Measurements from ENCODE around the gene BRD3OS.

Gene BRD3OS

GRCh38 chr9:133991214-133991921, 33.9 kb upstream of the BRD3OS start:
- TF ChIP-seq RAD21 (IDR thresholded peaks at IDR 0.05; ENCODE audit: low read depth) (no peak), FOXM1 (IDR thresholded peaks at IDR 0.05; ENCODE audit: borderline replicate concordance, low read depth) (no peak), EP300 (IDR thresholded peaks at IDR 0.05; ENCODE audit: borderline replicate concordance) (no peak), EGR1 (IDR thresholded peaks at IDR 0.05) (no peak), TEAD4 (IDR thresholded peaks at IDR 0.05) (no peak), REST (IDR thresholded peaks at IDR 0.05; ENCODE audit: low read depth) (no peak), NFIC (IDR thresholded peaks at IDR 0.05) (no peak), USF1 (IDR thresholded peaks at IDR 0.05) (no peak), CREB1 (IDR thresholded peaks at IDR 0.05; ENCODE audit: low read depth) (no peak)

DNA sequence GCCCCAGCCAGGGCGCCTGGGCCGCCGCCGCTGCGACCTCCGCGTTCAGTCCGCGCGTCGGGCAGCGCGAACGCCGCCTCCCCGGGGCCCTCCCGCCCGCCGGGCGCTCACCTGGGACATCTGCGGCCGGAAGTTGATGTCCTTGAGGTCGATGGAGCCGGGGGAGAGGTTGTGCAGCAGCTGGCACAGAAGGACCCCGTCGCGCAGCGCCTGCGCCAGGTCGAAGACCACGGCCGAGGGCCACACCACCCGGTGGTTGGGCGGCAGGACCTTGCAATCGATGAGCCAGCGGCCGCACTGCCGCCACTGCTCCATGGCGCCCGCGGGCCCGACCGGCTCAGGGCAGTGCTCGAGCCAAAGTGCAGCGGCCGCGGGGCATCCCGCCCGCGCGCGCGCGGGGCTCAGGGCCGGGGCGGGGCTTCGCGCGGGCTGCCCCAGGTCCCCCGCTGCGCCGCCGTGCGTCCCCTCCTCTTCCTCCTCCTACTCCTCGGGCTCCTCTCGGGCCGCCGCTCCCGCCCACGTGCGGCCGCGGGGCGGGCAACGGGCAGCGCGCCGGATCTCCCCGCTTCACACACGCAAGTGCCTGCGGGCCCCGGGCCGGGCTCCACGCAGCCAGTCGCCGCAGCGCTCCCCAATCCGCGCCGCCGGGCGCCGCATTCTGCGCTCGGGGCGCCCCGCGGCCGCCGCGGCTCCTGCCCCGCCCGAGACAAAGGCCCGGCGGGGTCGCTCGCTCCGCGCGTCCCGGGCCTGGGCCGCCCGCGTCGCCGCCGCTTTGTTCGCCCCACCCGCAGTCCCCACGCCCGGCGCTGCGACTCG, 33.1 kb upstream of the BRD3OS start, which contains the start of gene VAV2:
VAV2 (minus strand) TSS at position 361 of the 816 bp plus-strand sequence; CDS start at position 315, 46 bp downstream.
- TF ChIP-seq NFIC (IDR thresholded peaks at IDR 0.05) (no peak), TAF1 (IDR thresholded peaks at IDR 0.05; ENCODE audit: low read depth) (no peak), EGR1 (IDR thresholded peaks at IDR 0.05) (peak; percentile 86), ZBTB7A (IDR thresholded peaks at IDR 0.05; ENCODE audit: low read depth) (0 out of 2 replicates have a peak, but pooled peaks have one; percentile 49), USF1 (IDR thresholded peaks at IDR 0.05) (peak; percentile 29; the same call in 1 of the 2 replicates)
- TF ChIP-seq, protein P1, sequence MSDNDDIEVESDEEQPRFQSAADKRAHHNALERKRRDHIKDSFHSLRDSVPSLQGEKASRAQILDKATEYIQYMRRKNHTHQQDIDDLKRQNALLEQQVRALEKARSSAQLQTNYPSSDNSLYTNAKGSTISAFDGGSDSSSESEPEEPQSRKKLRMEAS (IDR thresholded peaks at IDR 0.05) = peak; percentile 68

DNA sequence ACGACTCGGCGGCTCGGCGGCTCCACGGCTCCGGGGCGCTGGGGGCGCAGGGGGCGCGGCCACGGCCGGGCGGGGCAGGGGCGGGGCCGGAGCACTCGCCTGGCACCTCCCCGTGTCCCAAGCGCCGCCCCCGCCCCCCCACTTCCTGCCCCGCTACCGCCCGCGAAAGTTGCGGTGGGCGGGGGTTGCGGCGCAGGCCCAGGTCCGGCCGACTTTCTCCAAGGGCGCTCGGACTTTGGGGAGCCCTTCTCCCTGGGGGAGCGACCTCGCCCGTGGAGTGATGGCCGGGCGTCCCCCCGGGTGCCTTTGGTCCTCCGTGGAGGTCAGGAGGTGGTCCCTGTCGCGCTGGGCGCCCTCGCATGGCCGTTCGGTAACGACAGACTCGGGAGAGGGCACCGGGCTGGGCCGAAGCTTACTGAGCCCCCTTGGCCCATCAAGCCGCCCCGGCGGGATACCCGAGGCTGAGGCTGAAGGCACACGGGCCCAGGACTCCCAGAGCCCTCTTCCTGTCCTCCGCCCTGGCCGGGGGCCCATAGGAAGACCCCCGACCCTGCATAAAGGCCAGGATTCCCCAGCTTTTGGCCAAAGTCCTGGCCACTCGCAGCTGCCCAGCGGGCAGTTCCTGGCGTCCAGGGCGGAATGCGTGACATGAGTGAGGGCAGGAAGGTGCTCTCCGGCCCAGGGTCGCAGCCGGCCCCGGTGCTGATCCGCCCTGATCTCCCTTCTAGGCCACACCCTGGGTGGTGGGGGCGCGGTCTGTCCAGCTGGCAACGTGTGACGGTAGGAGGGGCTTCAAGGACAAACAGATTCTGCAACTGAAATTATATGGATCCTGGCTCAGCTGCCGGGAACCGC, 32.3 kb upstream of the BRD3OS start:
- TF ChIP-seq RAD21 (IDR thresholded peaks at IDR 0.05; ENCODE audit: low read depth) (peak; percentile 16; the same call in 1 of the 2 replicates), ZBTB7A (IDR thresholded peaks at IDR 0.05; ENCODE audit: low read depth) (peak; percentile 97), EGR1 (IDR thresholded peaks at IDR 0.05) (0 out of 2 replicates have a peak, but pooled peaks have one; percentile 10), TEAD4 (IDR thresholded peaks at IDR 0.05) (no peak), TAF1 (IDR thresholded peaks at IDR 0.05; ENCODE audit: low read depth) (no peak; the same call in 1 of the 2 replicates), TCF12 (IDR thresholded peaks at IDR 0.05; ENCODE audit: low read depth) (no peak; the same call in 1 of the 2 replicates), CEBPB (IDR thresholded peaks at IDR 0.05) (no peak), FOXM1 (IDR thresholded peaks at IDR 0.05; ENCODE audit: borderline replicate concordance, low read depth) (no peak), NFIC (IDR thresholded peaks at IDR 0.05) (no peak), USF1 (IDR thresholded peaks at IDR 0.05) (no peak), CREB1 (IDR thresholded peaks at IDR 0.05; ENCODE audit: low read depth) (no peak), YY1 (IDR thresholded peaks at IDR 0.05; ENCODE audit: low read depth) (no peak), REST (IDR thresholded peaks at IDR 0.05; ENCODE audit: low read depth) (no peak), EP300 (IDR thresholded peaks at IDR 0.05; ENCODE audit: borderline replicate concordance) (no peak)
- TF ChIP-seq, protein P1 (IDR thresholded peaks at IDR 0.05) = no peak; the same call in 1 of the 2 replicates

DNA sequence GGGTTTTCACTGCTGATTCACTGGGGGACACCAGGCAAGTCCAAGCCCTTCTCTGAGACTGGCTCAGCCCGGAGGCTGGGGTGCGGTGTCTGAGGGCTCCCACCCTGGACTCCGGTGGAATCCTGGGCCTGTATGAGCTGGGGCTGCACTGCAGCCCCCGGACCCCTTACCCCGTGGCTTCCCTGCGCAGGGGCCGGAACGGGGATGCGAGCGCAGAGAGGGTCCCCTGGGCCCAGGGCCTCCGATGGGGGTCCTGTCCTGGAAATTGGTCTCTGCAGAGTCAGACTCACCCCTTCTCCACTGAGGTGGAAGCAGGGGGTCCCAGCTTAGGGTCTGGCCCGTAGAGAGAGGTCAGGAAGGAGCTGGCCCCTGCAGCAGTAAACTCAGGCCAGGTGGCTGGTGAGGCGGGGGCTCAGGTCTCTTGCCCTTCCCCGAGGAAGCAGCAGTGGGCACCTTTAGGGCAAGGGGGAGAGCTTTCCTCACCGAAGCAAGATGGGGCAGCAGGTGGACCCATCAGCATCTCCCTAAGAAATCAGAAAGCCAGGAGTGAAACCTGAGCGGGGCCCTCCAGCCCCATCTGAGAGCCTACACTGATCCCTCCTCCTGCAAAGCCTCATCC, 31.5 kb upstream of the BRD3OS start:
- TF ChIP-seq USF1 (IDR thresholded peaks at IDR 0.05) (no peak), YY1 (IDR thresholded peaks at IDR 0.05; ENCODE audit: low read depth) (no peak), EP300 (IDR thresholded peaks at IDR 0.05; ENCODE audit: borderline replicate concordance) (no peak), NFIC (IDR thresholded peaks at IDR 0.05) (no peak), FOXM1 (IDR thresholded peaks at IDR 0.05; ENCODE audit: borderline replicate concordance, low read depth) (no peak), TAF1 (IDR thresholded peaks at IDR 0.05; ENCODE audit: low read depth) (no peak), CEBPB (IDR thresholded peaks at IDR 0.05) (no peak), TEAD4 (IDR thresholded peaks at IDR 0.05) (no peak), REST (IDR thresholded peaks at IDR 0.05; ENCODE audit: low read depth) (no peak), EGR1 (IDR thresholded peaks at IDR 0.05) (no peak), RAD21 (IDR thresholded peaks at IDR 0.05; ENCODE audit: low read depth) (no peak), ZBTB7A (IDR thresholded peaks at IDR 0.05; ENCODE audit: low read depth) (no peak), TCF12 (IDR thresholded peaks at IDR 0.05; ENCODE audit: low read depth) (no peak)
- TF ChIP-seq, protein P1 (IDR thresholded peaks at IDR 0.05) = no peak

All from Ishikawa (cell line).